Kasumi-1 (cell line): ENCODE measurements around the gene SLC9A8.

ENCODE experiments used
- DNase-seq, 2 experiments: peaks; one replicate each; lab custom pipeline; 2025; lab: John Stamatoyannopoulos, UW

Gene SLC9A8

DNA sequence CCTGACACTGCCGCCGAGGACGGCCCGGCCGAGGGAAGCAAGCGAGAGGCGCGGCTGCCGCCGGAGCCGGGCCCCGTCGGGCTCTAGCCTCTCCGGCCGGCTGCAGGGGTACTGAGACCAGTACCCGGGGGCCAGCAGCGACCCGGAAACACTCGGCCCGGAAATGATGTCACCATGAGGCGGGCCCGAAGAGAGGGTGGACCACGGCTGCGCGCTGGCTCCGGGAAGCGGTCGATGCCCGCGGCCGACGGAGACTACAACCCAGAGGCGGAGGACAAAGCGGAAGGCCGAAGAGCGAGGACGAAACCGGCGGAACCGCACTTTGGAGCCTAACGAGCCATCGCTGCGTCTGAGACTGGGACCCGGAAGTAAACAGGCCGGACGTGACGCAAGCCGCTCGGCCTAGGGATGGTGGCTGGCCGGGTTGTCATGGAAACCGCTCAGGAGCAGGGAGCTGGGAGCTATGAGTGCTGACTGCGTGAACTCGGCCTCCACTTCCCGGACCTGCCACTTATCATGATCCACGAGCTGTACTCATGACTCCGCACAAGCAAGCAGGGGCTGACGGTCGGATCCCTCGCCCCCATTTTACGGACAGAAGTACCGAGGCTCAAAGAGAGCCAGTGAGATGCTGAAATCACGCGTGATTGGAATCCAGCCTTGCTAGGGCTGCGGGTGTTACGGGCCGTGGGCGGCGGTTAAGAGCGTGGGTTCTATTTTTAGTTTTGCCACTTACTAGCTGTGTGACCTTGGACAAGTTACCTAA is 102.9 kb downstream of the SLC9A8 start, which contains the start of gene SPATA2:
Gene SPATA2 (minus strand): TSS at position 150 of the 766 bp plus-strand sequence. CDS start 7,039 bp downstream, outside the sequence.
- DNase-seq = peak; percentile 76 to 84

DNA sequence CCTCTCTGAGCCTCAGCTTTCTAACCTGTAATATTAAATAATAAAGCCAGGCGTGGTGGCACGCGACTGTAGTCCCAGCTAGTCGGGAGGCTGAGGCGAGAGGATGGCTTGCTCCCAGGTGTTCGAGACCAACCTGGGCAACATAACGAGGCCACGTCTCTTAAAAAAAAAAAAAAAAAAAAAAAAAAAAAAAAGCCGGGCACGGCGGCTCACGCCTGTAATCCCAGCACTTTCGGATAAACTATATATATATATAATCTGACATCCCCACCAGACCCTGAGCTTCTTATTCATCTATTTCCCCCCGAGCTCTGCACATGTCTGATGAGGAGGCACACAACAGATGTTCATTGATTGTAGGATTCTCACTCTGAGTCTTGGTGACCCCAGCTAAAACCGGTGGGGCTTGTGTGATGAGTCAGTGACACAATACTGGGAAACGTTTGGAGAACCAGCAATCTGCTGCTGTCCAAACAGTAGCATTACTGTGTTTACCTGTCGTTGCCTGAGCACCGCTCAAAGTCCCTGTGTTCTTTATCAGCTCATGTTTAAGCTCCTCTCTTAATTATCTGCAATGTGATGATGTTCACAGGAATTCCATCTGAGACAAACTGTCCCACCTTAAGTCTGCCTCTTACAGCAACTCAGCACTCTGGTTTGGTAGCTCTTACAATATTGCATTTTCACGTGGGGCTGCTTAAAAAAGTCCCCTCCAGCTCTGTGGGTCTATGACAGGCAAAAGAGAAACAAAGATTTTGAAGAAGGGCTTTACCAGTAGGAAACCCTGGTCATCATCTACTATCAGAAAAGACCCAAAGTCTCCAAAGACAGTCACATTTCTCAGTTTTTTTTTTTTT is 103.7 kb downstream of the SLC9A8 start:
- no peak for DNase-seq

DNA sequence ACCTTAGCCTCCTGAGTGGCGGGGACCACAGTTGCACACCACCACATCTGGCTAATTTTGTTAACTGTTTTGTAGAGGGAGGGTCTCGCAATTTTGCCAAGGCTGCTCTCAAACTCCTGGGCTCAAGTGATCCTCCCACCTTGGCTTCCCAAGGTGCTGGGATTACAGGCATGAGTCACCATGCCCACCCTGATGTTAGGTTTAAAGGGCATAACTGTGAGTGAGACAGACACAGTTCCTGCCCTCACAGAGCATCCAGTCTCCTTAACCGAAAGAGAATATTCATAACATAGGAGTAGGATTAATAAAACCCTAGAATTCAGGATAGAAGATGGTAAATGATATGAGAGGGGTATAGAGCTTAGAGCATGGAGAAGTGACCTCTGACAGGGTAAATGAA is 105.8 kb downstream of the SLC9A8 start:
- no peak for DNase-seq

DNA sequence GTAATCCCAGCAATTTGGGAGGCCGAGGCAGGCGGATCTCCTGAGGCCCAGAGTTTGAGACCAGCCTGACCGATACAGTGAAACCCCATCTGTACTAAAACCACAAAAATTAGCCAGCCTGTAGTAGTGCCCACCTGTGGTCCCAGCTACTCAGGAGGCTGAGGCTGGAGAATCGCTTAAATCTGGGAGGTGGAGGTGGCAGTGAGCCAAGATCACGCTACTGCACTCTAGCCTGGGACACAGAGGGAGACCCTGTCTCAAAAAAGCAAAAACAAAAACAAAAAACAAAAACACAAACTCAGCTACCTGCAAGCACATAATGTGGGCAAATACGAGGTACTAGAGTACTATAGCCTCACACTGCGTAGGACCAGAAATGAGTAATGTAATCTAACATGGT is 106.4 kb downstream of the SLC9A8 start:
- DNase-seq = no peak

DNA sequence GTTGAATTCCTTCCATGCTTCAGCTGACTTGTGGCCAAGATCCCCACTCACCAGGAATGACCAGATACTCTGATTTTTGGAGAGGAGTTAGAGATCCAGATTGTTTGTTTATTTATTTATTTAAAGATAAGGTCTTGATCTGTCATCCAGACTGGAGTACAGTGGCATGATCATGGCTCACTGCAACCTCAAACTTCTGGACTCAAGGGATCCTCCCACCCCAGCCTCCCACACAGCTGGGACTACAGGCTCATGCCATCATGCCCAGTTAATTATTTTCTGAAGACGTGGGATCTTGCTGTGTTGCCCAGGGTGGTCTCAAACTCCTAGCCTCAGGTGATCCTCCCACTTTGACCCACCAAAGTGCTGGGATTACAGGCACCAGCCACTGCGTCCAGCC is 106.8 kb downstream of the SLC9A8 start:
- no peak for DNase-seq

DNA sequence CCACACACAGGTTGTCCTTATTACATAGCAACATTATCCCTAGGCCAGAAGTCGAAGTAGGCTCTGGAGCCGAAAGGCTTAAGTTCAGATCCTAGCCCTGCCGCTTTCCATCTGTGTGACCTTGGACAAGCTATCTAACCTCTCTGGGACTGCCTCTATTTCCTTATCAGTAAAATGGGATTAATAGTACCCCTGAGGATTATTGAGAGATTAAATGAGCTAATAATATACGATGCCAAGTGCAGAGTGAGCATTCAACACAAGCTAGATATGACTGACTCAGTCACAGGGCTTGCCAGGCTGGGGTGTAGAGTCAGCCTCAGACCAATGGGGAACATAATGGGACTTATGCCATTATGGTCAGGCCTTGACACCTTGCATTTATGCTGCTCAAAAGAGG is 111.6 kb downstream of the SLC9A8 start:
- DNase-seq = no peak

DNA sequence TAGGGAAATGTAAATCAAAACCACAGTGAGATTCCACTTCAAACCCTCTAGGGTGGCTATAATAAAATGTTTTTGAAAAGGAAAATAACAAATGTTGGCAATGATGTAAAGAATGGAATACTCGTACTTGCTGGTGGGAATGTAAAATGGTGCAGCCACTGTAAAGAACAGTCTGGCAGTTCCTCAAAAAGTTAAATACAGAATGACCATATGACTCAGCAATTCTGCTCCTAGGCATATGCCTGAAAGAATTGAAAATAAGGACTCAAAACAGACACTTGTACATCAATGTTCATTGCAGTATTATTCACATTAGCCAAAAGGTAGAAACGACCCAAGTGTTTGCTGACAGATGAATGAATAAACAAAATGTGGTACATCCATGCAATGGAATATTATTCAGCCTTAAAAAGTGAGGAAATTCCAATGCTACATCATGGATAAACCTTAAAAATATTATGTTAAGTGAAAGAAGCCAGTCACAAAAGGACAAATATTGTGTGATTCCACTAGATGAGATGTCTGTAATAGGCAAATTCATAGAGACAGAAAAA is 113.3 kb downstream of the SLC9A8 start:
- DNase-seq = no peak

DNA sequence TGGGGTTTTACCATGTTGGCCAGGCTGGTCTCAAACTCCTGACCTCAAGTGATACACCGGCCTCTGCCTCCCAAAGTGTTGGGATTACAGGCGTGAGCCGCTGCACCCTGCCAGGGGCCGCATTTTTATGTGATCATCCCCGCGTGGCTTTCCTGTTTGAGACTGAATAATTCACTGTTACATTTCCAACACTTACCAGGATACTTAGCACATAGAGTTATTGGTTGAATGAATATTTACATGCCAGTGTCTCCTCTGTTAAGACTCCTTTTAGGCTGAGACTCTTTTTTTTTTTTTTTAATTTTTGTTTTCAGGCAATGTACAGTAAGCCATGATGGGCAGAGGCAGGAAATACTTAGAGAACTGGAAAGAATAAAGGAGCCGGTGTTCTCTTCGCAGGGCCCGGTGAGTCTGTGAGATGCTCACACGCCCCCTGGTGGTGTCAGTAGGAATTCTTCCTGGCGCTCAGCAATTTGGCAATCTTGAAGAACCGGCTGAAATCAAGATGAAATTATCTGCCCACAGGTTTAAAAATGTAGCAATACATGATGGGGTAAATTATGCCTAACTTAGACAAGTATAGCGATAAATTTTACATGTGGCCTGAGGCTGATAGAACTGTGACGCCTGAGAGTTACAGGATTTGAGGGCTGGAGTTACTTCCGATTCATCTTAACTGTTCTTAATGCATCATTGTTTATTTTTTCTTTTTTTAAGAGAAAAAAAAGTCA is 115.9 kb downstream of the SLC9A8 start:
- peak; percentile 84 to 92 for DNase-seq

DNA sequence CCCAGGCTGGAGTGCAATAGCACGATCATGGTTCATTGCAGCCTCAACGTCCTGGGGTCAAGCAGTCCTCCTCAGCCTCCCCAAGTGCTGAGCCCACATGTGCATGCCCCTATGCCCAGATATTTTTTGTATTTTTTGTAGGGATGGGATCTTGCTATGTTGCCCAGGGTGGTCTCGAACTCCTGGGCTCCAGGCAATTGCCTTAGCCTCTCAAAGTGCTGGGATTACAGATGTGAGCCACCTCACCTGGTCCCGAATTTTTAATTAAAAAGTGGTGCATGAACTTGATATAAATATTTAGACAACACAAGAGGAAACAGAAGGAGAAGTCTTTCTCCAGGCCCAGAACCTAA is 116.5 kb downstream of the SLC9A8 start:
- no peak for DNase-seq

DNA sequence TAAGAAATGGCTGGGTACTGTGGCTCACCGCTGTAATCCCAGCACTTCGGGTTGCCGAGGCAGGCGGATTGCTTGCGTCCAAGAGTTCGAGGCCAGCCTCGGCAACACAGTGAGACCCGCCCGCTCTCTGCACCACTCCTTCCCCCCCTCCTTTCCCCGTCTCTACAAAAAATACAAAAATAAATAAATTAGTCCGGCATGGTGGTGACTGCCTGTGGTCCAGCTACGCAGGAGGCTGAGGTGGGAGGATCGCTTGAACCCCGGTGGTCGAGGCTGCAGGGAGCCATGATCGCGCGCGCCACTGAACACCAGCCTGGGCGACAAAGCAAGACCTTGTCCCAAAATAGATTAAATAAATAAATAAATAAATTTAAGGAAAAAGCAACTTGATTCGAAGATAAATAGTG is 123.1 kb downstream of the SLC9A8 start:
- DNase-seq = peak in 1 of 2 experiments; percentile 44

DNA sequence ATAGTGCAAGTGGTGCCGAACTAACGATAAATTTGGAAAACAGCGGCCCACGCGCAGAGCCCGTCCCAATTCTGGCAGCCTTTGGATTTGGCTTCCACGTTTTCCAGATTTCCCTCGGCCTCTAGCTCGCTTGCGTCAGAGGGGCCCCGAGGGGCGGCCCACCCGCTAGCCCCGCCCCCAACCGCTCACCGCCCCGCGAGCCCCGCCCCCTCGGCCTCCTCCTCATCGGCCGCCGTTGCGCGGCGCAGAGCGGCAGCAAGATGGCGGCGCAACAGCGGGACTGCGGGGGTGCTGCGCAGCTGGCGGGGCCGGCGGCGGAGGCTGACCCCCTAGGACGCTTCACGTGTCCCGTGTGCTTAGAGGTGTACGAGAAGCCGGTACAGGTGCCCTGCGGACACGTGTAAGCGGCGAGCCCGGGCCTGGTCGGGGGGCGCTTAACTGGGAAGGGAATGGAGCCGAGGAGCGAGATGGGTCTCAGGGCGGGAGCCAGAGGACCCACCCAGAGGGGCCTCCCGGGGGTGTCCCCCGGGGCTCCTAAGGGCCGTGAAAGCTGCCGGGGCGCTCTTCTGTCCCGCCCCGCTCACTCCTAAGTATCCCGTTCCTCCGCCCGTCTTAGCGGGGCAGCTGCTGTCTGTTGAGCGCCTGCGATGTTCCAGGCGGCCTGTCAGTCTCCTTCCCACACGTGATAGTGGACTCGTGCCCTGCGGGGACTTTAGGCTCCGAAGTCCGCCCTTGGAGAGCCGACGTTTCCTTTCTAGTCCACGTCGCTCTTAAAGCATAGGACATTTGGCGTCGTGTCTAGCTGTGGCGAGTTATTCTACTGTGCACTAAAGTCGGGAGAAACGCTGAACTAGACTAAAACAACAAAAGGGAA is 123.8 kb downstream of the SLC9A8 start, which contains the start of gene RNF114:
Gene RNF114 (plus strand): TSS at position 245 of the 874 bp plus-strand sequence. CDS start 16 bp downstream, at position 261.
- DNase-seq = peak; percentile 81 to 92

DNA sequence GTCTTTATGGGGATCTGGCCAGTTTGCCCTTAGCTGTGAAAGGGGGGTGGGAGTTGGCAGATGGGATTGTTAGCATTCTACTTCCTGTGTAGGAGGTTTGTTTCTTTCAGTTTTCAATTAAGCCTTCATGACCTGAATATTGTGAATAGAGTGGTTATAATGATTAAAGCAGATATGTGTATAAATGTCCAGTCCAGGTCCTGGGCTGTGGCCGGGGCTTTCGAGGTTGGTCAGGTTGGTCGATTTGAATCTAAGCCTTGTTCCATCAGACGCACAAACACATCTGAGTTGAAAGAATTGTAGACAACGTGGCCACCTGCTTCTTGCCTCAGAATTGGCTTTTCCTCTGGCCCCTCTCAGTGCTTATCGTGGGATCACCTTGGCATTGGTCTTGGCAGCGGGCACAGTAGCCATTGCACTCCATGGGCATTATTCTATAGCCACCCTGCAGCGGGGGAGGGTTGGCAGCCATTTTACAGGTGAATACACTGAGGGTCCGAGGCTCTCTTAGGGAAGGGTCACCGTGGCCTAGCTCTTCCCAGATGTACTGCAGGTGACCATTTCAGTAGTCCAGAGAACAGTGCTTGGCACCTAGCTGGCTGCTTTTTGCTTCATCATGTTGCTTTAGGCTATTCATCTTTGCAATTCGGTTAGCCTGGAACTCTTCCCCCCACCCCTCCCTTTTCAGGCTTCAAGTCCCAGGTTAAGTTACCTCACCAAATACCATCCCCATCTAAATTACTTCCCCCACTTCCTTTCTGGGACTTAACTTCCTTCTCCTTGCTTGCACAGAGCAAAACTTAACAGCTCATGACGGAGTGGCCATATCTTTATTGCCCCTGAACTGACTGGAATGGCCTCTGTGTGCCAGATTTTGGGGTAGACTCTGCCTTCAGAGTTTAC is 124.7 kb downstream of the SLC9A8 start:
- peak; percentile 69 to 74 for DNase-seq

DNA sequence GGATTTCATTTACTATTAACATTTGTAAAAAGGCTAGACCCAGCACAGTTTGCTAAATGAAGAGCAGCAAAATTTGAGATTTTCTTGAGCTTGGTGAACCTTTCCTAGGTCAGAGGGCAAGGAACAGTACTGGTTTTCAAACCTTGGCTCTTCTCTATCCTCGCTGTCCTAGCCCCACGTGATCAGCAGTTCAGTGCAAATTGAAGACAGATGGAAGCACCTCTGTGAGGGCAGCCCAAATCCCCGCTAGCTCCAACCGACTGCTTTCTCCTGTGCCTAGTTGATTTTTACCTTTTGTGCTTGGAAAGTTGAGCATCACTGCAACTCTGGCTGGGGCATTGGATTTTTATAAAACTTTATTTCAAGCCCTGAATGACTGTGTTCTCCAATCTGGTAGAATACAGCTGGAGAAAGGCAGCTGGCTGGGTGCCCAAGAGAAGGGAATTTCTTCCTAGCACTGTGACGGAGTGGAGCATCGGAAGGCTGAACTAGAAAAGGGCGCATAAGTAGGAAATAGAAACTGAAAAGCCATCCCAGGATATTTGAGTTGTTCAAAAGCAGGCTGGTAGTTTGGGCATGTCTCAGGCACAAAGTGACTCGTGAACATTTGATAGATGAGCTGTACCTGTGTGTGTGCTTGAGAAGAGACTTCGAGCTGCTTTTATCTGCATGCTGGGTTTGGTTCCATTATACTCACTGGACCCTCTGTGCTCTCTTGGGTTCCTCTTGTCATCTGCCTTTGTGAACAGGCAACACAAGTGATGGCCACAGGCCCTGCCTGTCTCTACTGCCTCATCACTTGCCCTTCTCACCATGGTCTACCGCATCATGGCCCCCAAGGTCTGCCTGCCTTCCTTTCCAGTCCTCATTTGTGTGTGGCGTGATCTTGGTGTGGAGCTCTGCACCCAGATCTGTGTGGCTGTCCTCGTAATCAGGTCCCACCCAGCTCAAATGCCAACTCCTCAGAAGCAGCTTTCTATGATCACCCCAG is 125.8 kb downstream of the SLC9A8 start:
- DNase-seq = no peak

DNA sequence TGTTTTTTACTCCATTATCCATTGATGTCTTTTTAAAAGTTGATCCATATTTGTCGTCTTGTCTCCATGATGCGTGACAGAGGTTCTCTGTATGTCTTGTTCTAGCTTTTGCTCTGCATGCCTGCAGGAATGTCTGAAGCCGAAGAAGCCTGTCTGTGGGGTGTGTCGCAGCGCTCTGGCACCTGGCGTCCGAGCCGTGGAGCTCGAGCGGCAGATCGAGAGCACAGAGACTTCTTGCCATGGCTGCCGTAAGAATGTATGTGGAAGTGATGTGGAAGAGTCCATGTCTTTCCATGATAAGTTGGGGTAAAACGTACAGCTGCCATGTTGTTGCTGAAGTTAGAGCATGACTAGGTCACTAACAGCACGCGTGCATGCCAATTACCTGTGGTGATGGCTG is 128.8 kb downstream of the SLC9A8 start:
- DNase-seq = no peak
